HG03439 (cell line): ENCODE measurements around the gene ANAPC4.

Experiments
- ATAC-seq: cut with Tn5 transposase; IDR thresholded peaks from one replicate; pipeline ENCODE4 v1.9.1; 2021; ENCODE audit warnings: mild to moderate bottlenecking, moderate library complexity; ENCODE audit not compliant: unreplicated experiment

Gene ANAPC4

DNA sequence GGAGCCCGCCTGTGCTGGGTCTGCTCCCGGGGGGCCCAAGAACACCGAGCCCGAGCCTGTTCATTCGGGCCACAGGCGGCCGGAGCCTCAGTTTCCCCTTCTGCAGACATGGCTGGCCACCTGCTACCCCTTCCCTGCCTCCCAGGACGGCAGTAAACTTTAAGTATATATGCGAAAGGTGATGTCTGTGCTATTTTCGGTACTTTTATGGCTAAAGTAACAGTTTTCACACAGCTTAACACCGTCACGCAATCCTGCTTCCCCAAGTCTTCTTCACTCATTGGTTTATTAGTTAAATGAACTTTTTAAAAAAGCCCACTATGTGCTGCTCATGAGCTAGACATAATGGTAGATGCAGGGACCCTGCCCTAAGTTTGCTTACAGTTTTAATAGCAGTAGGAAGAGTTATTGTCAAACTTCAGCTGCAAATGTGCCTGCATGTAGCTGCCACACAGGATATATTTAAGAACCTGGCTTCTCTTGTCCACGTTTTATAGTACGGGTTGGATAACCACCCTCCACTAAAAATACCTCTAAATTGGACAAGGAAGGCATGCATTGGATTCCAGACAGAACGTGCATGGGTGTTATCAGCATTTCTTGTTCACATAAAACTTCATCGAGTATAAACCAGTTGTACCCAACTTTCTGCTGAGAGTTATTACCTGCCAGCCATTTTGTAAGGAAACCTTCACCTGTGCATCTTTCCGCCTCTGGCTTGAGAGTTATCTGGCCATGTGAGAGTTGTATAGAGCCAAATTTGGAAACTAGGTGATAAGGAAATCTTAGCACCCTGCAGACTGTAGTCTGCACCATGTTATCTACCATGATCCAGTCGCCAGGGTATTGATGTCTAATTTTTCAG lies 741 bp downstream of the ANAPC4 start:
- ATAC-seq, result no peak

DNA sequence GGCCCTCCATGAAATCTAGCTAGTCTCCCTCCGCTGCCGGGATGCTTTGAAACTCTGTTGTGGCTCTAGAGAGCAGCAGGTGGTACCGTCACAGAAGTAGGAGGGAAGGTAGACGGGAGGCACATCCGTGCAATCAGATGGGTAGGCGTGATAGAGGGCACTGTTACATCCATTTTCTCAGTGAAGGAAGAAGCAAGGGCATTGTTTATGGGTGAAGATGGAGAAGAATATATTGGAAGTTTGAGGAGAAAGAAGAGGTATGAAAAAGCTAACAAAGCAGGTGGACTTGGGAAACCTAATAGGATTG lies 1.3 kb downstream of the ANAPC4 start:
- ATAC-seq, result no peak

DNA sequence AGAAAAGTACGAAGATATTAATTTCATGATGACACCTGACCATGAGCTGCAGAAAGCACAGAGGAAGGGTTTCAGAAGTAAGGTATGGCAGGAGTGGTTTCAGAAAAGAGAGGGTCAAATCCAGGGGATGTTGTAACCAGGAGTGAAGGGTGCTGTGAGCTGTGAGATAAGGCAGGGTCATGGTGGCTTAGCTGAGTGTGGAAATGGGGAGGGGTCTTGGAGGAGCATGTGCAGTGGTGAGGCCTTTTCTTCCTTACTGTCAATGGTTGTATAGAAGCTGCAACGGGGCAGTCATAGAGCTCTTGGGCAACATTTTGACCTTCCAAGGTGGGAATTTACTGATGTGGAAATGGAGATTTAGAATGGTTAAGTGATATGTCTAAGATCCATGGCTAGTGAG lies 2.5 kb downstream of the ANAPC4 start:
- ATAC-seq, result no peak

DNA sequence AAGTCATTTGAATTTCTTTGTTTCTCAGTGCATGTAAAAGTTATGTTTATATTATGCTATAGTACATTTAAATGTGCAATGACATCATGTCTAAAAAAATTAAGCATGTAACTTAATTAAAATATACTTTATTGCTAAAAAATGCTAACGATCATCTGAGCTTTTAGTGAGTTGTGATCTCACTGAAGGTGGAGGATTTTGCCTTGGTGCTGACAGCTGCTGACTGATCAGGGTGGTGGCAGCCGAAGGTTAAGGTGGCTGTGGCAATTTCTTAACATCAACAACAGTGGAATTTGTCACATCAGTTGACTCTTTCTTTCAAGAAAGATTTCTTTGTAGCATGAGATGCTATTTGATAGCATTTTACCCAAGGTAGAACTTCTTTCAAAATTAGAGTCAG lies 6.6 kb downstream of the ANAPC4 start:
- no peak for ATAC-seq

DNA sequence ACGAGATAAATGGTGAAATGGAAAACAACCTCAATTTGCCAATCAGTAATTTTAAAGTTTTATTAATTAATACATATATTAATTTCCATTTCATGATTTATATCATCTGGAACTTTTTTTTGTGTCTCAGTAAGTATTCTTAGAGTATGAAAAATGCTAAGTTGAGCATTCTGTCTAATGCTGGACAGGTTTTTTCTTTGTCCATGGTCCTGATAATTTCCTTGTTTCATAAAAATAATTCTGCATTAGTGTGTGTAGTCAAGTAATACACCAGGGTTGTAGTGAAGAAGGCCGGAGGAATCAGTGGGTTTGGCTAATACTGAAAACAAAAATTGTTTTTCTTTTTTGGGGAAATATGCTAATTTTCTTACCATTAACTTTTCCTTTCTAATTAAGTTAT lies 9.9 kb downstream of the ANAPC4 start:
- ATAC-seq, result no peak

DNA sequence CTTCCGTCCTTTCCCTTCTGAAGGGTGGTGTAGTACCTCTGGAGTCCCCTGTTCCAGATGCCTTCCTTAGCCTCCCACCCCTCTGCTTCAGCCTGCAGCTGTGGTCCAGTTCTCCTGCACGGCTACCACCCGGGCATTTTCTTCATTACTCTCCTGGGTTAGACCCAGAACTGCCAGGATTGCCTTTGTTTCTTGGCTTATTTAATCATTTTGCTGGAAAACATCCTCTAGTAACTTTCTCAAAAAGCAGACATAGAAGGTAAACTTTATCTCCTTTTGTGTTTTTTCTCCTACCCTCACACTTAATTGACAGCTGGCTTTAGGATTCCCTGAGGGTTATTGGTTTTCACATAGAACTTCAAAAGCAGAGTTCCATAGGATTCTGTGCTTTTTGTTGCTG lies 20.2 kb downstream of the ANAPC4 start:
- no peak for ATAC-seq

DNA sequence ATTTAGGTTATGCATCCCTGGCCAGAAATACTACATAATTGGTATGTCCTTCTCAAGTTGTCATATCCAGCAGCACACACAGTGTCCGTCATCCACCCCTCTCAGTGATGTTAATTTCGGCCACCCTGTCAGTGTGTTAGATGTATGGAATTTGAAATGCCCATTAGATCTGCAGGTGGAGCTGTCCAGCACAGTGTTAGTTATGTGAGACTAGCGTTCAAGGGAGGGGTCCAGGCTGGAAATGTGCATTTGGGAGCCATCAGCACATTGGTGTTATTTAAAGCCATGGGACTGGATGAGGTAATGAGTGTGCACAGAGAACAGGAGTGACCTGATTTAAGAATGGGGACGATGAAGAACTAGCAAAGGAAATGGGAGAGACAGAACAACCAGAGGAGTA lies 22.4 kb downstream of the ANAPC4 start:
- no peak for ATAC-seq

DNA sequence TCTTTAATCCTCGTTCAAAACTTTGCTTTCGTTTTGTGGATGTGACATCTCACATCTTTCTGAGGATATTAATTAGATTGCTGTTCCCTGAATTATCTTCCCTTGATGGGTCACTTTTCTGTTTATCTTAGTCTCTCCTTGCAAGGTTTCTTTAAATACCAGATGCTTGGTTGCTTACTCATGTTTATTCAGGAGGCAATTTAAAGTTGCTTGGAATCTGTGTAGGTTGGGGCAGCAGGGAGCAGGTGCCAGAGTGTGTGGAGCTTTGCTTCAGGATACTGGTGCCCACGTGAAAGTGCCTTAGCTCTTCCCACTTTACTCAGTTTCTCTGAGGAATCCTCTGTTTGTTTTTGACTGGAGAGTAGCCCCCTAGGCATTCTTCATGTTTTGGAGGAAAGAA lies 24.0 kb downstream of the ANAPC4 start:
- ATAC-seq, result no peak

DNA sequence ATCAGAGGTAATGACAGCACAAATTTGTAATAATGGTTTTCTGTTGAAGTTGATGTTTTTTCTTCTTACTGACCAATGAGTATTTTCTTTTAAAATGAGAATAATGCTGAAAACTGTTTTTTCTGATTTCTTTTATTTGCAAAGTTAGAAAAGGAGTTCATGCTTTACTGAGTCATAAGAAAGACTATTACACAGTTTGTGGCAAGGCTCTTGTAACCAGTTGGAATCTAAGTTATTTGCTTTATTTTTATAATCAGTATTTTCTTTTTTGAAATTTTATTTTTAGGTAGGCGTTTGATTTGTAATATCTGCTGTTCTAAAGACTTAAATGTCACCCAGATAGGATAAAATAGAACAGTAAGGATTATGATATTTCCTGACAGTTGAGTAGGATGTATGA lies 25.5 kb downstream of the ANAPC4 start:
- ATAC-seq, result no peak

DNA sequence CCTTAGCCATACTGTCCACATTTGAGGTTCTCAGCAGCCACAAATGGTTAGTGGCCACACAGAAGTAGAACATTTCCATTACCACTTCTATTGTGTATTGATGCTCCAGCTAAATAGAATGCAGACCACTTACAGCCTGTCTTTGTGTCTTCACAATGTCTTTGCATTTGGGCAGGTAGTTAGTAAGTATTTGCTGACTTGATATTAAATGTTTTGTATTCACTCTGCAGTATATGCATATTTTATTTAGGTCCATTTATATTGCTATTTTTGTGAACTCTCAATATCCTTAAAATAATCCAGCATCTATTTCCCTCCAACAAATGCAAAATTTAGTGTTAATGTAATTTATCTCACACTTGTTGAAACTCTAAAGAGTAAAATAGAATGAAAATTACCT lies 26.6 kb downstream of the ANAPC4 start:
- ATAC-seq, result no peak

DNA sequence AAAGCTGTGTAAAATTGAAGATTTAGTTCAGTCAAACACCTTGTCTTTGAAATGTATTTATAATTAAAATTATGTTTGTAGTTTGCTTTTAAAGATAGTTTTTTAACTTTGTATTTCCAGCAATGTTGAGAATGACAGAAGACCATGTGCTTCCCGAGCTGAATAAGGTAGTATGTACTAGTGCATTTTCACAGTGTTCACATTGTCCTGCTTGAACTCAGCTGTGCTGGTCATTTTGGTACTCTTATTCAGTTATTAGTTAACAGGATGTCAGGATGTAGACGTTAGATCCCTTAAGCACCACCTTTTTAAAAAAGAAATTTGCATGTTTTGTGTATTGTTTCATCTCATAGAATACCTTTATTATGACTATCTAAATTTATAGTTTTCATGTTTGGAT lies 28.4 kb downstream of the ANAPC4 start:
- no peak for ATAC-seq

DNA sequence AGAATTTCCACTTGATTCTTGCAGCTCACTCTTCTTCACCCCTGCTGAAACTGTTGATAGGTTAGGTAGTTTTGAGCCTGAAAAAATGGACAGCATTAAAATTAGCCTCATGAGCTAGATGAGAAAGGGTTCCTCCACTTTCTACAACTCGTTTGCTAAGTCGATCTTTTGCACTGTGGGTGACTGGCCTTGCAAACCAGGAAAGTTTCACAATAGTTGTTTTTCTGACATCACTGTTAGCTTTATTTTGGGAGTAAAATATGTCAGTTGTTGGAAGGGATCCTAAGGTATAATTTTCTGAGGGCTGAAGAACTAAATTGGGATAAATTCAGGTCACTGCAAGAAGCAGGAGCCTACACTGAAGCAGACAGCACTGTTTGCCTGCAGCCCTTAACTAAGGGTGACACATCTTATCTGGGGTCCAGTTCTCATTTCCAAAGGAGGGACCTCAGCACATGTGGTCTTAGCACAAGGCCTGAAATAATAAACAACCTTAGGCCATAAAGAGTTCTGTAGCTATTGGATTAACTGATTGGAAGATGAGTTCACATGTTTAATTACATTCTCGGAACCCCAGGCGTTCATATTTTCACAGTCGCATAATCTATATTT lies 29.1 kb downstream of the ANAPC4 start:
- no peak for ATAC-seq

DNA sequence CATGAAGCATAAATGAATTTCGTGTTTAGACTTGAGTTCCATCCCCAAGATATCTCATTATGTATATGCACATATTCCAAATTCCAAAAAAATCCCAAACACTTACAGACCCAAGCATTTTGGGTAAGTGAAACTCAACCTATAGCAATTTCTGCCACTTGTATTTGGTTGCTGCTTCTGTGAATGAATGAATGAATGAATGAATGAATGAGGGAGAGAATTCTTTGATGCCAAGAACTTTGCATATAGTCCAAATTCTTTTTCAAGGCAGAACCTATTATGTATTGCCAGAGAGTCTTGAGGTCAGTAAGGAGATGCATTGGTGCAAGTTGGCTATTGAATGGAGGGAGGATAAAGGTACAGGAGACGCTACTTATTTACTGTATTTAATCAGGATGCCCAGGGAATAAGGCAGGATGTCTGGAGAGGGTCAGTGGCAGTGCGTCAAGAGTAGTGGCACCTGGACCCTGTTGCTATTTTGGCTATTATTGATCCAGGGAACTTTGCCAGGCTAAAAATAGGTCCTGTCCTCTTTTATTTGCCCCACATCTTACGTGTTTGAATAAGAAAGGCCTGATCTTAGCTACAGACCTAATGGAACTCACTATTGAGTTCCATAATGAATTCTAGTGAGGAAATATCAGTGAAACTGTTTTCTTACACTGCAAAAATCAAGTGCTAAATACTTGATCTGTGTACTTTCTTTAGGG lies 33.9 kb downstream of the ANAPC4 start:
- no peak for ATAC-seq

DNA sequence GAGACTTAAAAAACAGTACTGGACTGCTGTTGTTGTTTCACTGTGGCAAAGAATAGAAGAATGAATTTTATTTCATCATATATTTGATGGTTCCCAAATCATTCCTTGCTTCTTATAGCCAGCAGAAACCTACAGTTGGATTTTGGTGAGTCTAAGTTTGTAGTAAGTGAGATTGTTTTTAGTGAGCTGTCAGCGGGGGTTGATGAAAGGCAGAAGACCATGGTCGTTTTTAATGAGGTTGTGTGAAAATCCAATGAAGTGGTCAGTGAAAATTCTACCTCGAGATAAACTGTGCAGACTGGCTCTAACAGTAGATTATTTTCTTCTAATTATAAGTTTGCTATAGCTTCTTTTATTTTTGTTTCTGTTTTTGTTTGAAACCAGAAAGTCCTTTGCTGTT lies 36.2 kb downstream of the ANAPC4 start:
- no peak for ATAC-seq

DNA sequence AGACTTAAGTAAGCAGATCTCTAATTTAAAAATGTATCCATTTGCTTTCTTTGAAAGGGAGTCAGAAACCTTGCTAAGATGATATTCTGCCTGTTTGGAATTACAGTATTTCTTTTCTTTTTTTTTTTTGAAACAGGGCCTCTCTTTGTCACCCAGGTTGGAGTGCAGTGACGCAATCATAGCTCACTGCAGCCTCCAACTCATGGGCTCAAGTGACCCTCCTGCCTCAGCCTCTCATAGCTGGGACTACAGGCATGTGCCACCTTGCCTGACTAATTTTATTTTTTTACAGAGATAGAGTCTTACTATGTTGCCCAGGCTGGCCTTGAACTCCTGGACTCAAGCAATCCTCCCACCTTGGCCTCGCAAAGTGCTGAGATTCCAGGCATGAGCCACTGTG lies 40.0 kb downstream of the ANAPC4 start:
- no peak for ATAC-seq

DNA sequence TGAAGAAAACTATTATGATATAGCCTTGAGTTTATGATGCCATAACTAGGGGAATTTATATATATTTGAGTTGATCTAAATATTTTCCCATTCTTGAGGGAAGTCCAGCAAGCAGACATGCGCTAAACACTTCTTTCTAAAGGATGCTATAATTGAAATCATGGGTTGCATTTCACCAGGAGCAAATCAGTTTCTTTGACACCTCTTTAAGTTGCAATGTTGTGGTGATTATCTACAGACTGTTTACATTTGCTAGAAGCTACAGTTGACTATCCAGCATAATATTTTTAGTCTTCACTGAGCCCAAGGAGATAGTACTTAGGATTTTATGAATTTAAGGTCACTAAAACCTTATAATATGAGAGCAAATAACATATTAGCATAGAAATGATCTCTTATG lies 43.9 kb downstream of the ANAPC4 start:
- no peak for ATAC-seq

DNA sequence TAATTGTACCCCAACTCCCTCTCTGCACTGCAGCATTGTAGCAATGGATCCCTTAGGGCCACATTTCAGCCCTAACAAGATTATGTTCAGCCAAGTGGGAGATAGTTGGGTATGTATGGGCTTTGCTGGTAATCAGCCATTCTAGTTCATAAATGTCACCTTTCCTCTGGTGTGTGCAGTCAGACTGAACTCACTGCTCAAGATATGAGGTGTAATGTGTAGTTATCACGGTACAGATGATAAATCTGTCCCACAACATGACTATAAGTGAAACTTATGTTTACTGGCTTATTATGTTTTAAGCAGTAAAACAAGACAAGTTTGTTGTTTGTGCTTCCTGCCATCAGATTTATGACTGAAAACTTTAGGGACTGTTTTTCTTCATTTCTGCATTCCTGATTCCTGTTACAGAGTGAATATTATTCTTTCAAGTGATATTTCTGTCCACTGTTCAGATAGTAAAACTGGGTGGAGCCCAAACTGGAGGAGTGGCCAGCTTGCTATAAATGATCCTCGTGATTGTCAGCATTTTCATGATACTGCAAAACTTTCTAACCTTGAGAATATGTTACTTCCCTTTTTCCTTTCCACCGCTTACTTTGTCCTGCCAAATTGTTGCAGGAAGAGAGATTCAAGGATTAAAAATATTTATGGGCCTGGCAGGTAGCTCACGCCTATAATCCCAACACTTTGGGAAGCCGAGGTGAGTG lies 44.9 kb downstream of the ANAPC4 start:
- ATAC-seq, result no peak

DNA sequence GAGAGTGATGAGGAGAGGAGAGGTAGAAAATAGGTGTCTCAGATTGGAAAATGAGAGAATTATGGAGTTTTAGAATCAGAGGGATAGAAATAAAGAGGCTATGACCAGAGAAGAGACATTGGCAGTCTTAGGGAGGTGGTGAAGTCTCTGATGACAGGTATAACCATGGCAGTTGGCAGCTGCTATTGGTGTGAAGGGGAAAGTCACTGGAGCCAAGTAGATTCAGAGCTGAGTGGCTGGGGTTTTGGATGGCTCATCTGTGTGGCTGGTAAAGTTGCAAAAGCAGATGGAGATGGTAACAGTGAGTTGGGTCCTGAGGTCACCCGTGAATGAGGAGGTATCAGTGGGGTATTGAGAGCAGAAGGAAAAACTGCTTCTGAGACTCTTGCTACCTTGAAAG lies 46.5 kb downstream of the ANAPC4 start:
- no peak for ATAC-seq

DNA sequence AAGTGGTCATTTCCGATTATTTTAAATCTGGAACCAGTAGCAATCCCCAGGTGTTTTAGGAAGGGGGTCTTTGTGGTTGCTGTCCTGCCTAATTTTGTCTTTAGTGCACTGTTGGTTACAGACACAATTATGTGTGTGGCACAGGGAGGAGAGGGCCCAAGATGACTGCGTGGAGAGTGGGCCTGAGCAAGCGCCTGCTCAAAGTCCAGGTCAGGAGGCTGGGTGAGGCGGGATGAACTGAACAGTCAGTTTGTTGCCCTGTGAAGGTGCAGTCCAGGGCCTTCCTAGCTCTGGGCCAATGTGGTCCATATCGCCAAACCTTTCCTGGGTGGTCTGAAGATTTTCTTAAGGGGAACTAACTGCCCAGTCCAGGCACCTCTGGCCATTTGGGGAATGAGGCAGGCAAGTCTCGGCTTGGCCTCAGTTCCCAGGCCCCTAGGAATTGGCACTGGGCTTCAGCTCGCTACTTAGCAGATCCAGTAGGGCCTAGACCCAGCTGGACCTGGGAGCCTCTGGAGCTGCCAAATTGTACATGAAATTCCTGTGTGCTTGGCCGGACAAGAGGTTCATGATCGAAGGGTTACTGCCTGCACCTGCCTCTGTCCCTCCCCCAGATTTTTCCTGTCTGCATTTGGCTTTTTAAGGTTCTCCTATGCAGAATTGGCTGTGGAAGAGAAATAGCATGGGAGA lies 47.6 kb downstream of the ANAPC4 start:
- no peak for ATAC-seq

DNA sequence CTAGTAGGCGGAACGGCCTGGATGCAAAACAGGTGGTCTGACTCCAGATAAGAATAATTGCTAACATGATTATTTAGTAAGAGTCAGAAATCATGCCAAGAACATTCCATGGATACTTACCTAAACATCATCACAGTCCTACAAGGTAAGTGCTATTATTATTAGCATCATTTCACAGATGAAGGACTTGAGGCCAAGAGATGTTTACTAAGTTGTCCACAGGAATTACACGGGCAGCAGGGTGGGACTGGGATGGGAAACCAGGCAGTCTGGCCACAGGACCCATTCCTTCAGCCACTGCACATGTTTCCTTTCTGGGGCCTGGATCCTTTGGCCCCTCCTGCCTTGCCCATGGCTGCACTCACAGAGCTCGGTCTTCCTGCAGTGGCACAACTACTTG lies 48.3 kb downstream of the ANAPC4 start:
- no peak for ATAC-seq

DNA sequence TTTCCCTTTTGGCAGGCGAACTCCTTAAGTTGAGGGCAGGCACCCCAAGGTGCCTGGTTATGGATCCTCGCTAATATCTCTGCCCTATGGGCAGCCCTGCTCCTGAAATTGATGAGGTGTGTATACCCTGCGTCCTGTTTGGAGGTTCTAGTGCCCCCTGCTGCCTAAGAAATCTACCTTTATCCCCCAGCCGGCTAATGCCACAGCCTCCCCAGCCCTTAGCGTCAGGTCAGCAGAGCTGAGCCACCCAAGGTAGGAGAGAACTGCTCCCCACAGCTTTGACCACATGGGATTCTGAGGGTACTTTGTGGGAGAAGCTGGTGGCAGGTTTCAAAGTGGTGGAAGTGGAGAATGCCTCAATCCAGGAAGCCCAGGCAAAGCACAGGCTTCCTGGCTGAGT lies 50.8 kb downstream of the ANAPC4 start:
- no peak for ATAC-seq
